Measurements from ENCODE around the gene SLC1A6.
"Not testable (repeated sequence)": the region's sequence is repeated elsewhere in the genome, so short reads cannot be mapped to it uniquely, and the experiment has no call there.

Gene SLC1A6

DNA sequence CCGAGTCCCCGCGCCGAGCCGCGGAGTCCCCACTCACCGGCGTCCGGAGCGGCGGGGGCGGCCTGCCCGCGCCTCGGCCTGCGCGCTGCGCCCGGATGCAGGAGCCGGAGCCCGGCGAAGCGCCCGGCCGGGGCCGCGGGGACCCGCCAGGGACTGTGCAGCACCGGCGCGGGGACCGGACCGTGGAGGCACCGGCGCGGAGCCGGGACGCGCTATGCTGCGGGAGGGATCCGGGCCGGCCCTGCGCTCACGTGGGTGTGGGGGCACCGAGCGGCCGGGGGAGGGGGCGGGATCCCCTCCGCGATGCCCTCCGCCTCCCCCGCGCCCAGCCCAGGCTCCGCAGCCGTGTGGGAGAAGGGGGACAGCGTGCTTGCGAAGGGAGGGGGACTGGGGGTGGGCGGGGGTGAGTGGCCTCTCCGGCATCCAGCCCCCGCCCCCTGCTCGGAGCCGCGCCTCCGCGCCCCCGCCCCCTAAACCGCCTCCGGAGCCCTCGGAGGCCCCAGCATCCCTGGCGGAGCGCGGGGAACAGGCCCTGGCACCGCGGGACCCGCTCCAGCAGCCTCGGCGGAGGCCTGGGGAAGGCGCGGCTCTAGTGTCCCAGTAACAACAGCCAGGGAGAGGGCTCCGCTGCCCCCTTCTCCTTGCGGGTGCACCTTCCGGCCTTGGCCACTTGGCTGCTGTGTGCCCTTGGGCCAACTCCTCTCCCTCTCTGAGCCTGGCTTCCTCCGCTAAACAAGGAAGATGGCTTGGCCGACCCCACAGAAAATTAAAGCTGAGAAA lies at the start of gene SLC1A6:
TSS of gene SLC1A6 (minus strand) at position 389 of the 780 bp plus-strand sequence. CDS start 6,954 bp downstream, outside the sequence.
- no peak for DNase-seq (ENCODE audit: low spot score)

DNA sequence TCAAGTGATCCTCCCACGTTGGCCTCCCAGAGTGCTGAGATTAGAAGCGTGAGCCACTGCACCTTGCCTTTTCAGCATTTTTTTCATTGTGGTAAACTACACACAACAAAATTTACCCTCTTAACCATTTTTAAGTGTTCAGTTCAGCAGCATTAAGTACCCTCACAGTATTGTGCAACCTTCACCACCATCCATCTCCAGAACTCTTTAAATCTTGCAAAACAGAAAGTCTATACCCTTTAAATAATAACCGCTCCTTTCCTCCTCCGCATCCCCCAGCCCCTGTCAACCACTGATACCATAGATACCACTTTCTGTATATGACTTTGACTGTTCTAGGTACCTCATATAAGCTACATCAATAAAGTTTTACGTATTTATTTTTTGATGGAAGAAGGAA lies 48.8 kb upstream of the SLC1A6 start:
- no peak for DNase-seq (ENCODE audit: low spot score)

DNA sequence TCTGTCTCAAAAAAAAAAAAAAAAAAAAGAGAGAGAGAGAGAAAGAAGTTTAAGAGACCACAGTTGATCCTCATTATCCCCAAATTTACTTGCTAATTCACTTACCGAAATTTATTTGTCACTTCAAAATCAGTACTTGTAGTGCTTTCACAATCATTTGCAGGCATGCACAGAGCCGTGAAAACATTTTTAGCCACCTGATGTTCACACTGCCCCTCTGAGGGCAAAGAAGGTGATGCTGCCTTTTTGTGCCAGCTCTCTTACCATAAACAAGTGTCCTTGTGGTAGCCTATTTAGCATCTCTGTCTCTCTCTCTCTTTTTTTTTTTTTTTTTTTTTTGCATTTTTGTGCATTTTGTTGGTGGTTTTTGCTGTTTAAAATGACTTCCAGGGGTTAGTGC lies 45.6 kb upstream of the SLC1A6 start:
- peak; percentile 23 for DNase-seq (ENCODE audit: low spot score)

DNA sequence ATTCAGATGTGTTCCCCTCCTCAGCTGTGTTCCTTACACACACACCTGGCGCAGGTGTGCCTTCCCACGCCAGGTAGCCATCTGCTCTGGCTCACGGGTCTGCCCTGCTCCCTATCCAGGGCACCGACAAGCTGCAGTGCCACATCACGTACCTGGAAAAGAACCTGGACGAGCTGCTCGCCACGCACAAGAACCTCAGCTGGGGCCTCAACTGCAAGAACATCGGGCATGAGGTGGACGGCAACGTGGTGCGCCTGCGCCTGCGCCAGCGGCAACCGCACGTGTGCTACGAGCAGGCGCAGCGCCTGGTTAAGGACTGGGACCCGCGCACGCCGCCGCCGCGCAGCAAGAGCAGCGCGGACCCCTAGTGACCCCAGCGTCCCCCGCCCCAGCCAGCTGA lies 43.1 kb upstream of the SLC1A6 start:
- DNase-seq (ENCODE audit: low spot score) = no peak

DNA sequence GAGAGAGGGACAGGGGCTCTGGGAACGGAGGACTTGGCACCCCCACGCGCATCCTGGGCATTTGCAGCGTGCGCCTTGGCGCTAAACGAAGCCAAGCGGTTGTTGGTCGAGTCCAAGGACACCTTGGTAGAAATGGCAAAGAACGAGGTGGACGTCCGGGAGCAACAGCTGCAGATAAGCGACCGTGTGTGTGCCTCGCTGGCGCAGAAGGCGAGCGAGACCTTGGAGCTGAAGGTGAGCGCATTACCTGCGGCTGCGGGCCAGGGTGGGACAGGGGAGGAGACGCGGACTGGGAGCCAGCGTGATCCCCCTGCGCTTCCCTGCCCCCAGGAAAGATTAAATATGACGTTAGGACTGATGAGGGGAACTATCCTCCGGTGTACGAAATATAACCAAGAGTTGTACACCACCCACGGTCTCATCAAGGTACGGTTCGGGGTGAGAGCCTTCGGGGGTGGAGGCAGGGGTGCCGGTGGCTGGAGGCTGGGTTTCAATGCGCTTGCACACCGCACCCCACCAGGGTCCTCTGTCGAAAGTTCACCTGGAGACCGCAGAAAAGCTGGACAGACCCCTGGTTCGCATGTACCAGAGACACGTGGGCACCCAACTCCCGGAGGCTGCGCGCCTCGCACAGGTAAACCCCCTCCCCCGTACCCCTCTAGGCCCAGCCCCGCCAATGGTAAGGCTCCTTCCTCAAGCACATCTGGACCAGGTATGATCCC lies 41.8 kb upstream of the SLC1A6 start:
- DNase-seq (ENCODE audit: low spot score) = no peak

DNA sequence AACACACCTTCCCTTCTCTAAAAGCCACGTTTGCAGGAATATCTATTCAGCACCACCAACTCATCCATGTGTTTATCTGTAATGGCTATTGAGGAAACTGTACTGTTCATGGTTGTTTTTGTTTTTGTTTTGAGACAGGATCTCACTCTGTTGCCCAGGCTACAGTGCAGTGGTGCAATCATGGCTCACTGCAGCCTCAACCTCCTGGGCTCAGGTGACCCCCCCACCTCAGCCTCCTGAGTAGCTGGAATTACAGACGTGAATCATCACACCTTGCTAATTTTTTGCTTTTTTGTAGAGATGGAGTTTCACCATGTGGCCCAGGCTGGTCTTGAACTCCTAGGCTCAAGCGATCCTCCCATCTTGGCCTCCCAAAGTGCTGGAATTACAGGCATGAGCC lies 39.2 kb upstream of the SLC1A6 start:
- DNase-seq (ENCODE audit: low spot score) = not testable (repeated sequence)

DNA sequence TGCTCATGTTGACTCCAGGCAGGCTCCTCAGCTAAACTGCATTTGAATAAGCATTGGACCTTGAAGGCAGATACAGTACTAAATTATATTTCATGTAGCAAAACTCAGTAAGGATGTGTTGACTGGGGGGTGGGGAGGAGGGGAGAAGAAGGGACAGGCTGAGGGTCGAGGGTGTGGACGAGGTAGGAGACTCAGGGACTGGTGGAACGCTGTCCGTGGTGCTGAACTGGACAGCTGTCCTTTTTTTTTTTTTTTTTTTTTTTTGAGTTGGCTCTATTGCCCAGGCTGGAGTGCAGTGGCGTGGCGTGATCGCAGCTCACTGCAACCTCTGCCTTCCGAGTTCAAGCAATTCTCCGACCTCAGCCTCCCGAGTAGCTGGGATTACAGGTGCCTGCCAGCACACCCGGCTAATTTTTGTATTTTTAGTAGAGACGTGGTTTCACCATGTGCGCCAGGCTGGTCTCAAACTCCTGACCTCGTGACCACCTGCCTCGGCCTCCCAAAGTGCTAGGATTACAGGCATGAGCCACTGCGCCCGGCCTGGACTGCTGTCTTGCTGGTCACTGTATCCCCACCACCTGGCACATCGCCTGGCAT lies 36.4 kb upstream of the SLC1A6 start:
- peak; percentile 10 for DNase-seq (ENCODE audit: low spot score)

DNA sequence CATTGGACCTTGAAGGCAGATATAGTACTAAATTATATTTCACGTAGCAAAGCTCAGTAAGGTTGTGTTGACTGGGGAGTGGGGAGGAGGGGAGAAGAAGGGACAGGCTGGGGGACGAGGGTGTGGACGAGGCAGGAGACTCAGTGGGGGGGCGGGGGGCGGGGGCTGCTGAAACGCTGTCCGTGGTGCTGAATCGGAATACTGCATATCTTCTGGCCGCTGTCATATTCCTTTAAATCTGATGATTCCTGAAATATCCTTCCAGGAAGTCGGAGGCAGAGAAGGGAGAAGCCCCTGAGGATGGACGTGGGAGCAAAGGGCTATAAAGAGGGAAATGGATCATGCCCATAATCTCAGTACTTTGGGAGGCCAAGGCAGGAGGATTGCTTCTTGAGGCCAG lies 34.9 kb upstream of the SLC1A6 start:
- DNase-seq (ENCODE audit: low spot score) = no peak

DNA sequence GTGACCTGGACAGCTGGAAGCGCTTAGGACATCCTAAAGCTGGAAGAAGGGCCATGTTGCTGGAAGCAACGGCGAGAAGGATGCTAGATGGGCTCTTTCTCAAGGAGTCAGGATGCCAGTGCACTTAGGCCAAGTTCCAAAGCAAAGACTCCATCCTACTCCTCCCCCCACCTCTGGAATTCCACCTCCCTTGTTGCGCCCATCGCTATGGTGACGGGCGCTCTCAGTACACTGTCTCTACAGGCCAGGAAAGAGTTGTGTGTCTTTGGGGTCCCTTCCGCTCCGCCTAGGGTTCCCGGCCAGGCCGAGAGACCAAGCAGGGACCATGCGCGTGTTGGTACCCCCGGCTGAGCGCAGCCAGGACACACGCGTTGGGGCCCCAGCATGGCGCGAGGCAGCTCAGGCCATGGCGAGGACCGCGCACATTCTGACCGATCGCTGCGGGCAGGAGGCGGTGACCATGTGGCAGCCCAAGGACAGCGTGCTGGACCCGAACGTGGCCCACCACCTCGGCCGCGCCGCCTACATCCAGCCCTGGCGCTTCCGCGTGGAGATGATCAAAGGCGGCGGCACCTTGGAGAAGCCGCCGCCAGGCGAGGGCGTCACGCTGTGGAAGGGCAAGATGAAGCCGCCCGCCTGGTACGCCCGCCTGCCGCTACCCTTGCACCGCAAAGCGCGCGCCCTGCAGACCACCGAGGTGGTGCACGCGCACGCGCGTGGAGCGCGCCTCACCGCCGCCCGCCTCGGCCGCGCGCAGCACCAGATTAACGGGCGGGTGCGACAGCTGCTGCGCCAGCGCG lies 31.0 kb upstream of the SLC1A6 start:
- DNase-seq (ENCODE audit: low spot score) = no peak

DNA sequence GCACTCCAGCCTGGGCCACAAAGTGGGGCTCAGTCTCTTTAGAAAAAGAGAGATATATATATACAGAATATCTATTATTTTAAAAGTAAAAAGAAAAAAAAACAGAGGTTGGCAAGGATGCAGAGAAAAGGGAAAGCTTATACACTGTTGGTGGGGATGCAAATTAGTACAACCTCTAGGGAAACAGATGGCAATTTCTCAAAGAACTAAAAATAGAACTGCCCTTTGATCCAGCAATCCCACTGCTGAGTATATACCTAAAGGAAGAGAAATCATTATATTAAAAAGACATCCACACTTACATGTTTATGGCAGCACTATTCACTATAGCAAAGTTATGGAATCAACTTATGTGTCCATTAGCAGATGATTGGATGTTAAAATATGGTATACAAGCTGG lies 28.6 kb upstream of the SLC1A6 start:
- no peak for DNase-seq (ENCODE audit: low spot score)

DNA sequence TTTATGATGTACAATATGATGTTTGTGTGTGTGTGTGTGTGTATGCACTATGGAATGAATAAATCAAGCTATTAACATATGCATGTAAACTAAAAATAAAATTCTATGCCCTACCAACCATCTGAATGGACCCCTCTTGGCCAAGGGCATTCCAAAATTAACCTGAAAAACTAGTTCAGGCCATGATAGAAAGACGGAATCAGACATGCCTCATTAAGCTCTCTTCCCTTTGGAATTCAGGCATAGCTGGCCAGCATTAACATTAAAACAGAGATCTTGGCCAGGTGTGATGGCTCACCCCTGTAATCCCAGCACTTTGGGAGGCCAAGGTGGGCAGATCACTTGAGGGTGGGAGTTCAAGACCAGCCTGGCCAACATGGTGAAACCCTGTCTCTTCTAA lies 18.3 kb upstream of the SLC1A6 start:
- no peak for DNase-seq (ENCODE audit: low spot score)

DNA sequence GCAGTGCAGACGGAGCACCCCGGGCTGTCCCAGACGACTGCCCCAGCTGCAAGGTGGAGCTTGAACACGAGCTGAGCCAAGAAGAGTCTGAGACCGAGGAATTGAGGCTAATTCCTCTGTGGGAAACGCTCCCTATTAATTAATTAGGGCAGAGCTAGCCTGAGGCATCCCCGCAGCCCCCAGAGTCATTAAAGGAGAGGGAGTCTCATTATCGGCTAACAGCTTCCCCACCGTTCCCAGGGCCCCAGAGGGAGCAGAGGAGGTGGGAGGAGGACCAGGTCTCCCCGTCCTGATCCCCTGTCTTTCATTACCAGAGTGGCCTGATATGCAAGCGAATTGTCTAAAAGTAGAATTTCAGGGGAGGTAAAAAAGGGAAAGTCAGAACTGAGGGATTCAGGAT lies 13.1 kb upstream of the SLC1A6 start:
- DNase-seq (ENCODE audit: low spot score) = no peak

DNA sequence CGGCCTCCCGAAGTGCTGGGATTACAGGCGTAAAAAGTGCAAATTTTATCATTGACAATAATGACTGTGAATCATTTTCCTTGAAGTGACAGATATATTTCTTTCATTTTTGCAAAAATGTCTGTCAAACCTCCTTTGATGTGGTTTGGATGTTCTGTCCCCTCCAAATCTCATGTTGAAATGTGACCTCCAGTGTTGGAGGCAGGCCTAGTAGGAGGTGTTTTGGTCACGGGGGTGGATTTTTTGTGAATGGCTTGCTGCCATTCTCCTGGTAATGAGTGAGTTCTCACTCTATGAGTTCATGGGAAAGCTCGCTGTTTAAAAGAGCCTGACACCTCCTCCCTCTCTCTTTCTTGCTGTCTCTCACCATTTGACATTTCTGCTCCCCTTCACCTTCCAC lies 5.5 kb upstream of the SLC1A6 start:
- DNase-seq (ENCODE audit: low spot score) = no peak

DNA sequence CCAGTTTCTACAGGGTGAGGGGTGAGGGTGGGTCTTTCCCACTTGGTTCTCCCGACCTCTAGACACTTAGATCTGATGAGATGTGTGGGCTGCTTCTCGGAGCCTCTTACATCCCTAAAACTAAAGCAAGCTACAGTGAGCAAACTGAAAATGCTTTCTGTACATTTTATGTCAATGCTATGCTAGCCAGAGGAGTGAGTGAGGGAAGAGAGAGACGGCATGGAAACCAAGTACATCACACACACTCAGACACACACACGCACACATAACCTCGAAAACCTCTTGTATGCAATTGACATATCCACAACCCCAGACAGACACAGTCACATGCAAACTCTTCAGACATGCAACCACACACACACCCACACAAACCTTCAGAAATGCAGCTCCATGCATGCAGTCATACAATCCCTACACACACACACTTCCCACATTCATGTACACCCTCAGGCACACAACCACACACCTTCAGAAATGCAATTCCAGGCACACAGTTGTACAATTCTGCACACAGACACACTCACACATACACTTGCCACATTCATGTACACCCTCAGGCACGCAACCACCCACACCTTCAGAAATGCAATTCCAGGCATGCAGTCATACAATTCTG lies 1.4 kb downstream of the SLC1A6 start:
- no peak for DNase-seq (ENCODE audit: low spot score)

DNA sequence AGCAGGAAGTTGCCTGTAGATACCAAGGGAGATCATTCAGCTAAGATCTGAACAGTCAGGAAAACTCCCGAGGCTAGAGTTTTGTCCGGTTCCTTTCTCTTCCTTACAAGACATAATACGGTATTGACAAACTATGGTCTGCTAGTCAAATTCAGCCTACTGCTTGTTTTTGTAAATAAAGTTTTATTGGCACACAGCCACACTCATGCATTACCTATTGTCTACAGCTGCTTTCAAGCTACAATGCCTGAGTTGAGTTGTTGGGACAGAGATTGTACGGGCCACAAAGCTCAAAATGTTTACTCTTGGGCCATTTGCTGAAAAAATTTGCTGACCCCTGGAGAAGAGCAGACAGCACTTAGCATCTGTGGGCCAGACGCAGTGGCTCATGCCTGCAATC lies 2.5 kb downstream of the SLC1A6 start:
- no peak for DNase-seq (ENCODE audit: low spot score)

DNA sequence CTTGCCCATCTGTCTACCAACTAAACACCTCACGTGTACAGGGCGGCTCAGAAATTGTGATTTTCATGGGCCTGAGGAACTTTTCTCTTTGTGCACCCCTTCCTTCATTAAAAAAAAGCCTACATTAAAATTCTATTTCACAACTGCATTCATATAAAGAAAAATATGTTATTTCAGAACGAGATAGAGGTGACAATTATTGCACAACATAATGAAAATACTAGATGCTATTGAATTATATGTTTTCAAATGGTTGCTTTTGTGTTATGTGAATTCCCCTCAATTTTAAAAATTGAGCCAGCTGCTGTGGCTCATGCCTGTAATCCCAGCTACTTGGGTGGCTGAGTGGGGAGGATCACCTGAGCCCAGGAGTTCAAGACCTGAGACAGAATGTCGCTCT lies 5.2 kb downstream of the SLC1A6 start:
- no peak for DNase-seq (ENCODE audit: low spot score)

DNA sequence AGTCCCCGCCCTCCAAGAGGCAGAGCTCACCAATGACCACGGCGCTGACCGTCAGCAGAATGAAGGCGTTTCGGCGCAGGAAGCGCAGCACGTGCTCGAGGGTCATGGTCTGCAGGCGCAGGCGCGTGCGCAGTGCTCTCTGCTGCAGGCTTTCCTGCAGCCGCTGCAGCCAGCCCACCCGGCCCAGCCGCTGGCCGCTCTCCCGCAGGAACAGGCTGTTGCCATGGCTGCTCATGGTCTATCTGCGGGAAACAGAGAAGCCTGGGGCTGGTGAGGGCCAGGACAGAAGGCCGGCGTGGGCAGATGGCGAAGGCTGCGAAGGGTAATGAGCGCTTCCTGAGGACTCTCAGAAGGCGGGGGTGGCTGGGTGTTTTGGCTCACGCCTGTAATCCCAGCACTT lies 7.0 kb downstream of the SLC1A6 start:
- DNase-seq (ENCODE audit: low spot score) = no peak

DNA sequence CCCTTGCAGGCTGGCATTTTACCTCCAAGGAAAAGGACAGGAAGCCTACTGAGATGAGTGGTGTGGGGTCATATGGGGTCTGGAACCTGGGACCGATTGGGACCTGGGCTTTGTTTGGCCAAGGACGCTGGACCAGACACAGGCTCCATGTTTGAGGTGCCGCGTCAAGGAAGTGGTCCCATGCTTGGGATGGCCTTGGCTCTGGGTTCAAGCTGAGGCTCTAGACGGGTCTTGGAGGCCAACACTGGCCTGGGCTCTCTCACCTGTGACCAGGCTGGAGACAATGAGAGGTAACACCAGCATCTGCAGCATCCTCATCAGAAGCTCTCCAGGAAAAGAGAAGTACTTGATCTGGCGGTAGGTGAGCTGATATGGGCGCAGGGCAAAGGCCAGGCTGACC lies 8.2 kb downstream of the SLC1A6 start:
- DNase-seq (ENCODE audit: low spot score) = no peak

DNA sequence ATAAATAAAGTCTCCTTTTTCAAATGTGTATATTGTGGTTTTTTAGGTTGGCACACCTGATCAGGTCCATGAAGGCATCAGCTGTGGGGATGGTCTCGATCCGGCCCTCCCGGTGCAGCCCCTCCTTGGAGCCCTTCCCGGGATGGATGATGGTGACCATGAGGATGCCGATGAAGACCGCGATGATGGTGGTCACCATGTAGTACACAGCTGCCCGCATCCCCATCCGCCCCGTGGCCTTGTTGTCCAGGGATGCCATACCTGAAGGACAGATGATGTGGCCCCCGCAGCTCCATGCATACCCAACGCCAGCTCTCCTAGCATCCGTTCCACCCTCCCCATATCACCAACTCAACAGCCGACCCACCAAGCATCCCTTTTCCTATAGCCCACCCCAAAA lies 11.4 kb downstream of the SLC1A6 start:
- DNase-seq (ENCODE audit: low spot score) = no peak

DNA sequence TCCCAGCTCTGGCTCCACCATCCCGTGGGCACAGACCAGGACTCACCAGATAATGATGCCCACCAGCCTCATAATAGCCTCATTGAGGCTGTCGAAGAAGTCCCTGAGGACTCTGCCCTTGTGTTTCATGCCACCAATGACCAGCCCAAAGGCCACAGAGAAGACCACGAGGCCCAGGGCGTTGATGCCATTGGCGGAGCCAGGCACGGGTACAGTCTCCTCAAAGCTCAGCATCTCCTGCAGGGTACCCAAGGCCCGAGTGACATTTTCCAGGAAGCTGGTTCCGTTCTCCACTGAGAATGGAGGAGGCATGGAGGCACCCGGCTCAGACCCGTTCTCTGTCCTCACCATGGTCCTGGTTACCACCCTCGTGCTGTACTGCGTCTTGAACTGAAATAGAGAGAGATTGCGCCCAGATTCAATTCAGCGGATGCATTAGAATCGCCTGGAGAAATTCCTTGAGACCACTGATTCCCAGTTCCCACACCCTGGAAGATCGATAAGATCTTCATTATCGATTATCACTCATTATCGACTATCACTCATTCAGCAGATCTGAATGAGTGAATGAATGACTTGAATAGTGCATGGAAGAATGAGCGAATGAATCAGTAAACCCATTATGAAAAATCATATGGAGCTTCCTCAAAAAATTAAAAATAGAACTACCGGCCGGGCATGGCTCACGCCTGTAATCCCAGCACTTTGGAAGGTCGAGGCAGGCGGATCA lies 17.5 kb downstream of the SLC1A6 start:
- no peak for DNase-seq (ENCODE audit: low spot score)

DNA sequence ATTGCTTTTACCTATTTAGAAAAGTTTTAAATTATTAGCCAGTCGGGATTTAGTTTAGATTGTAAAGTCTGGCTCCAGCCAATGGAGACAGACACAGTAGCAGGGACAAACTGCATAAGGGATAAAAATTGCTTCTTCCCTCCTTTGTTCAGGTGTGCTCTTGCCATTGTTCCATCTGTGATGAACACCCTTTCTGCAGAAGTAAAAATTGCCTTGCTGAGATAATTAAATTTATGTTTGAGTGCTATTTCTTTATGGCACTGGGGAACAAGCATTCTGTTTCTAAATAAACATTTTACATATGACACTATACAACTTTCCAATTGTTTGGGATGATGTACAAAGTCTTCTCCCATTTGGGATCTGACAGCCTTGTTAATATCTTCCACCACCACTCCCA lies 20.4 kb downstream of the SLC1A6 start:
- DNase-seq (ENCODE audit: low spot score) = no peak
